Embryonic facial prominence (tissue), 1 donor: Measurements from ENCODE around the gene FMO1.
A peak's percentile ranks its signal among the peaks of the same experiment; 100 is the strongest.
"Not testable (repeated sequence)": the region's sequence is repeated elsewhere in the genome, so short reads cannot be mapped to it uniquely, and the experiment has no call there.

Experiments used
- DNase-seq: peaks from one replicate; pipeline ENCODE4 v3.0.0-alpha.2; 2016; ENCODE audit errors: extremely low spot score

Gene FMO1

DNA sequence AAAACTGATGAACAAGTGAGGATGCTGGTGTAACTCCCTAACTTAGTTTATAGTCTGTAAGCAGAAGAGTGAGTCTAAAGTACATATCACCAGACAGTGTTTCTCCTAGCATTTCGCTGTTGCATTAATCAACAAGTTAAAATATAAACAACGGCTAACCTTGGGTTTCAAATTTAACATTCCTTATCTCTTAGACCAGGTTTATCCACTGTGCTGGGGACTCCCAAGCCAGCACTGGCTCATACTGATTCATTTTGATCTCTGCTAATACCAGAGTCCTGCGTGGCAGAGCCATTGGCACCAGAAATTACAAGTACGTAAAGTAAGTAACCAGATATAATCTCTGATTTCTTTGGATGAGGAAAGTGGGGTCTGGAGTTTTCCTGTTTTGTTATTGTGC, at the start of gene FMO1:
TSS of gene FMO1 (plus strand) at position 193 of the 400 bp plus-strand sequence. CDS start 9,594 bp downstream, outside the sequence.
- DNase-seq = no peak

DNA sequence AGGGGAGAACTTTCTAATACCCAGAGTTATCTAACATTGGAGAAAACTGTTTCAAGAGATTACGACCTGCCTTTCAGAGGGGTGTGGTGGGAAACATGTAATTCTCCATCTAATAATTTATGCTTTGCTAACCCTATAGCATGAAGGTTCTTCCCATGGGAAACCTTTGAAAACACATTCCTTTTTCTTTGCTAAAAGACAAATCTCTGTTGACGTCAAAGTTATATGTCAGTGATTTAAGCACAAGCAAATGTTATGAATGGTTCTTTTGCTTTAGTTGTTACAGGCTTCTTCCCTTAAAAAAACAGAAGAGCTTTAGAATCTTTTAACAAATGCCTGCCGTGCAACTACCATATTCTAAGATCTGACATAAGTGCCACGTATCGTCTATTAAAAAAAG, 44.0 kb upstream of the FMO1 start:
- no peak for DNase-seq

DNA sequence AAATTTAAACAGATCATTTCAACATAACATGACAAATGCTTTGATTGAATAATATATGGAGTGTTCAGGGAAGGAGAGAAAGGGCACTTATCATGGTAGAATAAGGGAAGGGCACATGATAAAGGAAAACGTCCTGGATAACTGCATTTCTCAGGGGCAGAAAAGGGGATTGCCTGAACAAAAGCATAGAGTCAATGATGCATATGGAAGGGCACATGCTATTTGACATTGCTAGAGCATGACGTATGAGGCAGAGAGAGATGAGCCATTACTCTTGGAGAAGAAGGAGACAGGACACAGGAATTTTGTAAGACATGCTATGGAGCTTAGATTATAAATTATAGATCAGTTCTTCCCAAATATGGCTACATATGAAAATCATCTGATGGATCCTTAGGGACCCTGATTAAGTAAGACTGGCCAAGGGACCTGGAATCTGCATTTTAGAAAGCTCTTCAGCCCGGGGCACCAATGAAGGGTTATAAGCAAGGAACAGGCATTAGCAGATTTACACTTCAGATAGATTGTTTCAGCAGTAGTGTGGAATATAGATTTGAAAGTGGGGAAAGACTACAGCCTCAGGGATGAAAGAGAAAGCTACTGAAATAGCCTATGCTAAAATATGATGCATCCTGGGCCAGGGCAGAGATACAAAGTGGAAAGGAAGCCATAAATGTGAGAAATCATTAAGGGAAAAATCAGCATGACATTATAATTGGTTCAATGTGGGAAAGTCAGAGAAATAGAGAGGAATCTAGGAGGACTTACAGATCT, 41.9 kb upstream of the FMO1 start:
- DNase-seq = no peak

- DNase-seq = no peak
Observed at GRCh38 chr1:171206978-171207355, 41.3 kb upstream of the FMO1 start.

GRCh38 chr1:171207377-171207776, 40.9 kb upstream of the FMO1 start:
- DNase-seq = no peak

DNA sequence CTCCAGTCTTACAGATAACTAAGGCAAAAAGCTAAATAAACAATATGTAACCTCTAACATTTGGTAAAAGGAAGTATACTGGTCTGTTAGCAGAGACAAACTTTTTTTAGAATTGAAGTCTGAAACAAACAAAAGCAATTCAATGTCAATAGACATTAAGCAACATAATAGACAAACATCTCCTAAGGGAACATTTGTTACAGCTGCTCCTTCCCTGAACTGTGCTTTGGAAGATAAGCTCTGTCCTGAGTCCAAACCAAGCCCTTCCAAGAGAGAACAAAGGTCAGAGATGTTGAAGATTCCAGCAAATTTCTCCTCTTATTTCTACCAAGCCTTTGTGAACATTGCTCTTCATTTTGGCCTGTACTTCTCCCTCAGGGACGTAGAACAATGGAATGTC, 37.9 kb upstream of the FMO1 start:
- no peak for DNase-seq

- DNase-seq = no peak
Observed at GRCh38 chr1:171212607-171213351, 35.5 kb upstream of the FMO1 start.

- no peak for DNase-seq
Observed at GRCh38 chr1:171213559-171214454, 34.5 kb upstream of the FMO1 start.

- no peak for DNase-seq
Observed at GRCh38 chr1:171217658-171218443, 30.4 kb upstream of the FMO1 start.

GRCh38 chr1:171218661-171219060, 29.6 kb upstream of the FMO1 start:
- no peak for DNase-seq

DNA sequence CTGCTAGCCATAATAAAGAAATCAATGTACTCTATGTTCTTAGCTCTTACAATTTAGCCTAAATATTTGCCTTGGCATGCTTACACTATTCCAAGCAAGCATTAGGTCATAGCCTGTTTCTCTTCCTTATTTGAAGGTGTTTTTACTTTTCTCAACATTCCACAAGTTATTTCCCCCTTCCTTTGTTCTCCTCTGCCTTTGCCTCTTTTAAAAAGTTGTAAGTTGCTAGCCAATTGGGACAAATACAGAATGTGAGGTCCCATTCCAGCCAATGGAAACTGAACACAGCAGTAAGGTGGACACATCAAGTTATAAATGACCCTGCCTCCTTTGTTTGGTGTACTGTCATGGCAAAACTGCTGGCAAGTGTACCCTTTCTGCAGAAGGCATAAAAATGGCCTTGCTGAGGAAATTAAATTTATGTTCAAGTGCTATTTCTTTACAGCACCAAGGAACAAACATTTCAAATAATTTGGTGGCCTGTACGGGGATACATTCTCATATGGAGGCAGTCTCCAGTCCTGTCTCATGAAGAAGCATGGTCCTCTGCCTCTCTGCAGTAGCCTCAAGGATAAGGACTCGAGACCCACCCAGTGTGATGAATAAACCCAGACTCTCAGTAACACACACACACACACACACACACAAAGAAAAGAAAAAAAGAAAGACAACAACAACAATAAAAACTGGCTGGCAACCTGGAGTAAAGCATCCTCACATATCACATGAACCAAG, 28.8 kb upstream of the FMO1 start:
- DNase-seq = no peak

DNA sequence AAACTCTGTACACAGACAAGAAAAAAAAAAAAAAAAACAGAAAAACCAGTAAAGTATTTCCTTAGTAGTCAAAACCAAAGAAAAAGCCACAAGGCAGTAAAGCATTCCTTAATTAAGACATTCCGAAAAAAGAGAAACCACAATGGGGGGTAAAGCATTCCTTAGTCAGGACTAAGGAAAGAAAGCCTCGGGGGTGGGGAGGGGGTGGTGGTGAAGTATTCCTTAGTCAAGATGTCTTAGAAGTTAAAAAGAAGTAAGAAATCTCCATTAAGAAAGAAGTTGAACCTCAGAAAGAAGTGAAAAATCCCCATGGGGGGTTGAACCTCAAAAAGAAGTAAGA, 28.2 kb upstream of the FMO1 start:
- DNase-seq = peak; percentile 59

DNA sequence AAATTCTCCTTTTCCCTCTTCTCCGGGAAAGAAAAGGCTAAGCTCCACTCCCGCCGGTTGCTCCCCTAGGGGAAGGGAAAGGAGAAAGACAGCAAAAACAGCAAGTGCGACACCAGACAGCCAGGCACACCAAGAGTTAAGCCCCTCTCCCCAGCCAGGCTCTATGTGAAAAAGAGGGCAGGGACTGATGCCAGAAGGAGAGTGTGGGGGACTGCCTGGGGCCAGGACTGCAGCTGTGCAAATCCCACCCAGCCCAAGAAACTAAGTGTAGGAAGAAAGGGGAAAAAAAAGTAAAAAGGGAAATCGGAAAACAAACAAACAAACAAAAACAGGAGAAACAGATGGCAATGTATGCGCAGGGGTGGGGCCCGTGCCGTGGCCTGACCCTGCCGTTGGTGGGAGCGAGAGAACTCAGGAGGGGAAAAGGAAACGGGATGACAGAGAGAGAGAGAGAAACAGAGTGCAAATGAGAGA, 27.7 kb upstream of the FMO1 start:
- peak; percentile 66 for DNase-seq

- no peak for DNase-seq
Observed at GRCh38 chr1:171221665-171222591, 26.4 kb upstream of the FMO1 start.

DNA sequence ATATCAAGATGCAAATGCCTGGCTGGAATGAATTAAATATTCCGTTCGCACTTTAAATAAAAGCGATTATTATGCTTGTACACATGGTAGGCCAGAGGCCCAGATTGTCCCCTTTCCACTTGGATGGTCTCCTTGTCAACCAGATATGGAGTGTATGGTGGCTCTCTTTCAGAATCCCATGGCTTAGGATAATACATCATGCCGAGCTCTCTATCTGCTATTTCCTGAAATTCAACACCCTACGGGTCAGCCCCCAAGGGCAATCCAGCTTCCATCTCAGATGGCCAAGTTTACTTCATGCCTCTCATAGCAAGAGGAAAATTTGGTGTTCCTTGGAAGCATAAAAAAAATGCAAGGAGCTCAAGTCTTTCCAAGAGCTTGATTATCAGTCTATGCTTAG, 25.4 kb upstream of the FMO1 start:
- DNase-seq = no peak

DNA sequence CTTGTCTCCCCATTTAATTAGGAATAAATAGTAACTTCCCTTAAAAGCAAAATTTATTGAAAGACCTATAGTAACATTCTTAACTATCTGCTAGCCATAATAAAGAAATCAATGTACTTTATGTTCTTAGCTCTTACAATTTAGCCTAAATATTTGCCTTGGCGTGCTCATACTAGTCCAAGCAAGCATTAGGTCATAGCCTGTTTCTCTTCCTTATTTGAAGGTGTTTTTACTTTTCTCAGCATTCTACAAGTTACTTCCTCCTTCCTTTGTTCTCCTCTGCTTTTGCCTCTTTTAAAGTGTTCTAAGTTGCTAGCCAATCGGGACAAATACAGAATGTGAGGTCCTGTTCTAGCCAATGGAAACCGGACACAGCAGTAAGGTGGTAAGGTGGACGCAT, 24.0 kb upstream of the FMO1 start:
- DNase-seq = not testable (repeated sequence)

DNA sequence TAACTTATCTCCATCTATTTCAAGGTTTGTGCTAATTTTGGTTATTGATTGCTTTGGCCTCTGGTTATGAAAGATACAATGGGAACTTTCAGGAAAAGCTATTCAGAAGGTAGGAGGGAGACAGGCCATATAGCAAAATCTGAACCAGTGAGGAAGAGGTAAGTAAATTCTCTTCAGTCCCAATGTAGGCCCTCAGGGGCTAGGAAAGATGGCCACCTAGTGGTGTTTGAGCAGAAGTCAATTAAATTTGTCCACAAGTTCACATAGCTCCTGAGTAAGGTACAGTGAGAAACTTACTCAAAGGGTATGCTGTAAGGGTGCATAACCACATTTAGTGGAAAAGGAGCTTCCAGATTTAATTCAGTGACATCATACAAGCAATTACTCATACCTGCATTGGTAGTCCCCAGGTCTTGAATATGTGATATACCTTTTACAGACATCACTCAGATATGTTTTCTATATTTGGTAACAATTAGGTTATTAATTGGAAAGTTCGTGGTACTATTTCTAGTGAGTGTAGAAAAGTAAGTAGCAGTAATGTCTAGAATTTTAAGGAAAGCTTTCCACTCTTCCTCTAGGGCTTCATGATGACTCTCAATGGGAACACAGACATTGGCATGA, 21.4 kb upstream of the FMO1 start:
- peak; percentile 20 for DNase-seq

DNA sequence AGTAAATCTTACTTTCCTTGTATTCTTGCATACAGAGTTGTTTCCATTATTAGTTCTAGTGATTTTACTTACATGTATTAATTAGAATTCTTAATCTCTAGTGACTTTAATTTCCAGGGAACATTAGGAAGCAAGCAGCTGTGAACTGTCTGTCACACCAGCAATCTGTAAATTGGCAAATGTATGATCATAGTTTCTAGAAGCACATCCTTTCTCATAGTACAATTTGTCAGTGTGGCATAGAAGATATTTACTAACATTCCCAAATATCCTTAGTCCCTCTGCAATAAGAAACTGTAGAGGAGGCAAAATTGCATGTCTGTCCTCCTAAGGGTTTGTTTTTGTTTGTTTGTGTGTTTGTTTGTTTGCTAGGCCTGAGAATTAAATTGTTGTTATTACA, 17.0 kb upstream of the FMO1 start:
- no peak for DNase-seq

DNA sequence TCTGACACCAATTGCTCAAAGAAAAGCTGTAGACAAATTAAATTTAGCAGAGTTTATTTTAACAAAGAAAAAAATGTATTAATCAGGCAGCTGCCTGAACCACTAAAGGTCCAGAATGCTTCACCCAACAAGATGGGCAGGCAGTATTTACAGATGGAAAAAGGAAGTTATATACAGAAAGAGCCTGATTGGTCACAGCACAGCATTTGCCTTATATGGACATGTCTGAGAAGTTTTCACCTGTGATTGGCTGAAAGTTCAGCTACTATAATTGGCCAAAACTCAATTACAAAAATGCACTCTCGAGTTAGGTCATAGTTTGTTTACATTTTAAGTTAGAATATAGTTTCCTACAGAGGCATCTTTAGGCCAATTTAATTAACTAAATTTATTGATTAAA, 15.1 kb upstream of the FMO1 start:
- DNase-seq = no peak
